Adrenal gland (tissue), 5 donors: ENCODE data around the gene AMER3.

ENCODE experiments used
- CTCF ChIP-seq, 6 experiments: fragments of 450-650 bp in 4 of 6; fragments of 200-600 bp in 2 of 6; sonication (generic) in 1 of 6; IDR thresholded peaks; 1 replicate in 5 of 6; 2 replicates in 1 of 6; pipeline versions ENCODE4 v1.5.1 to v1.8.0; 2016 to 2021; ENCODE audit warnings: antibody characterized with exemption in 6 of 6, mild to moderate bottlenecking in 2 of 6, moderate library complexity in 1 of 6
- POLR2A ChIP-seq, 2 donors: fragments of 450-650 bp; IDR thresholded peaks; one replicate each; pipeline ENCODE4 v1.6.1; 2017; ENCODE audit warnings: antibody characterized with exemption in 2 of 2, mild to moderate bottlenecking in 2 of 2, moderate library complexity in 1 of 2
- donor health status: DM: no; HTN: no; CAD: no.

DNA sequence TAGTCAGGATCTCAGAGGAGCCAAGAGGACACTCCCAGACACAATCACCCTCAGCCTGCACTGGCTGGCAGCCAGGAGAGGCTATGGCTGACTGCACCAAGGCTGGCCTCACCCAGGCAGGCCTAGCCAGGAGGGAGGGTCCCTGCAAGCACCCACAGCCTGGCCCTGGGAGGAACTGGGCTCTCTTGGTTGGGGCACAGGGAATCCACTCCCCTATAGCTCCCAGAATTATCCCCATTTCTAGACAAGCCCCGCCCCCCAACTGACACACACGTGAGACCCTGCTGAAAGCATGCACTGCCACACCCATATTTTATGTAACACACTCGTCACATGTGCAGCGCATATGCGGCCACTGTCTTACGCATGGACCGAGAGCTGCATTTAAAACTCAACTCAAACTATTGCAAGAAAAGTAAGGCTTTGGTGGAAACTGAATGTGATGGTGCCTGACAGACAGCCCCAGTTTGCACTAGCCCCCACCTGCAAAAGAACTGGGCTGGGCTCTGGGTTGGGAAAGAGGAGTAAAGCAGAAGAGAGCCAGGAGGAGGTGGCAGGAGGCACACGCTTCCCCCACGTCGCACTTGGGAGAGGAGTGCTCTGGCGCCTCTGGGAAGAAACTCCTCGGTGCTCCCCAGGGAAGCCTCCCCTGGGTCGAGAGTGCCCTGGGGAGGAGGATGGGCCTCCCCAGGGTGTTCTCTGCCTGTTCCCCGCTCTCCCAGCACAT, 52.5 kb downstream of the AMER3 start:
- TF ChIP-seq CTCF (IDR thresholded peaks at IDR 0.05), result no peak
- no peak for TF ChIP-seq POLR2A (IDR thresholded peaks at IDR 0.05)
